PC-9 (cell line): ENCODE data around the gene NT5C2. TPM values are rescaled to one million over a fixed set of nuclear protein-coding genes. Genes with fewer than 3 reads are reported as not detected.

Experiments used
- BruUV-seq: library from RNA; stranded (reverse); fragments of 400-500 nt; replicated peaks from 2 replicates; lab custom pipeline; 2021; lab: Mats Ljungman, UMichigan
- CTCF ChIA-PET: fragments of 300-600 bp; sonication (Branson Sonifier 250); formaldehyde crosslinking; loops from one replicate; lab custom pipeline; 2022; ENCODE audit warnings: antibody characterized with exemption; lab: Charles Lee
- POLR2A ChIA-PET: fragments of 300-600 bp; sonication (Branson Sonifier 250); formaldehyde crosslinking; loops from one replicate; lab custom pipeline; 2022; ENCODE audit warnings: antibody characterized with exemption; ENCODE audit not compliant: unreplicated experiment; lab: Charles Lee
- DNase-seq, 2 experiments: peaks; one replicate each; pipeline versions ENCODE4 v3.0.0 to v3.0.0-alpha.2; 2015 to 2022; ENCODE audit warnings: mixed read lengths in 1 of 2
- H2AFZ ChIP-seq: fragments of 200-600 bp; sonication (generic); 2 replicates; pipeline ENCODE4 v1.8.1; 2017; ENCODE audit warnings: antibody characterized with exemption
- H3F3A ChIP-seq: fragments of 200-600 bp; sonication (generic); 2 replicates; pipeline ENCODE4 v1.8.1; 2017; ENCODE audit warnings: antibody characterized with exemption, mild to moderate bottlenecking, low read depth; ENCODE audit not compliant: insufficient read depth
- H3K27ac ChIP-seq: fragments of 200-600 bp; sonication (generic); 2 replicates; pipeline ENCODE4 v1.6.1; 2016; ENCODE audit warnings: mixed run types
- H3K27me3 ChIP-seq: fragments of 200-600 bp; sonication (generic); 2 replicates; pipeline ENCODE4 v1.6.1; 2016; ENCODE audit warnings: low read depth, mixed run types; ENCODE audit not compliant: insufficient read depth
- H3K36me3 ChIP-seq: fragments of 200-600 bp; sonication (generic); 2 replicates; pipeline ENCODE4 v1.6.1; 2016; ENCODE audit warnings: low read depth, mixed run types
- H3K4me1 ChIP-seq: fragments of 200-600 bp; sonication (generic); replicated peaks from 2 replicates; pipeline ENCODE4 v1.6.1; 2016; ENCODE audit warnings: mixed run types; ENCODE audit not compliant: insufficient read depth
- H3K4me2 ChIP-seq: fragments of 200-600 bp; sonication (generic); 2 replicates; pipeline ENCODE4 v1.6.1; 2017; ENCODE audit warnings: mixed run types
- H3K4me3 ChIP-seq: fragments of 200-600 bp; sonication (generic); 2 replicates; pipeline ENCODE4 v1.6.1; 2016; ENCODE audit warnings: mixed run types
- H3K79me2 ChIP-seq: fragments of 200-600 bp; sonication (generic); 2 replicates; pipeline ENCODE4 v1.6.1; 2017; ENCODE audit warnings: low read depth, mixed run types
- H3K9me2 ChIP-seq: fragments of 200-600 bp; sonication (generic); 2 replicates; pipeline ENCODE4 v1.8.1; 2017; ENCODE audit warnings: mild to moderate bottlenecking; ENCODE audit not compliant: insufficient read depth
- H3K9me3 ChIP-seq: fragments of 200-600 bp; sonication (generic); 2 replicates; pipeline ENCODE4 v1.8.1; 2016; ENCODE audit warnings: low read depth; ENCODE audit not compliant: insufficient read depth
- H4K20me1 ChIP-seq: fragments of 200-600 bp; sonication (generic); 2 replicates; pipeline ENCODE4 v1.8.1; 2017; ENCODE audit not compliant: insufficient read depth
- CTCF ChIP-seq: fragments of 200-600 bp; sonication (generic); conservative IDR thresholded peaks from 2 replicates; pipeline ENCODE4 v1.6.1; 2017; ENCODE audit warnings: mixed run types, antibody characterized with exemption, mild to moderate bottlenecking, moderate library complexity
- EZH2 ChIP-seq: fragments of 200-600 bp; sonication (generic); IDR thresholded peaks from 2 replicates; pipeline ENCODE4 v1.8.0; 2017; ENCODE audit warnings: antibody characterized with exemption, low read depth
- intact Hi-C: fragments of 100-400 bp; cut with micrococcal nuclease; formaldehyde crosslinking; loops from one replicate; pipeline ENCODE4 v1.10.0; 2022; ENCODE audit not compliant: unreplicated experiment
- total RNA-seq: library from RNA; stranded (reverse); gene quantifications from 2 replicates; pipeline ENCODE4 v1.2.3, GENCODE V29; 2021

NT5C2 gene
- total RNA-seq, 1 experiment from 2014 or later = 67.9 TPM

DNA sequence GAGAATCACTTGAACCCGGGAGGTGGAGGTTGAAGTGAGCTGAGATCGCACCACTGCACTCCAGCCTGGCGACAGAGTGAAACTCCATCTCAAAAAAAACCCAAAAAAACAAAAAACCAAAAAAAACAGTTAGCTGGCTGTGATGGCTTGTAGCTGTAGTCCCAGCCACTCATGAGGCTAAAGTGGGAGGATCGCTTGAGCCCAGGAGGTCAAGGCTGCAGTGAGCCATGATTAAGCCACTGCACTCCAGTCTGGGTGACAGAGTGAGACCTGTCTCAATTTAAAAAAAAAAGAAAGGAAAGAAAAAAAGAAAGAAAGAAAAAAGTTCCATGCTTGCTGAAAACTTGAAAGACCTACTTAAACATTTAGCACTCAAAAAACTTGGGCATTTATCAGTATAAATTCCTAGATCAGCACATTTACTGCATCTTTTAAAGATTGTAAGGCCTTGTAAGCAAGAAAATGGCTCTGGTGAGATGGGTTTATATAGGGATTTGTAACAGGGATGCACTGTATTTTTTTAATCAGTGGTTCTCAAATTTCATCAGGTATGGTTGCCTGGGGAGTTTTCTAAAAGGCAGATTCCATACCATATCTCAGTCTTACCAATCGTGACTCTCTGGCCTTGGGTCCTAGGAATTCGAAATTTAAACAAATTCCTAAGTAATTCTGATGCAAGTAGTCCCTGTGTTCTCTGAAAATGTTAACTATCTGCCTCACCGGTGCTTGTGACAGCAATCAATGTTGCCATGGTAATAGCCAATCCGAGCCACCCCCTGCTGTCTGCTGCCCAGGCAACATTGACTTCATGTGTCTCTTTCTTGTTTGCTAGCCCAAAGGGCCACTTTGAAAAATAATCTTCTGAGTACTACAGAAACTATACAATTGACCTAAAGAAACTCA is 11.5 kb upstream of the NT5C2 start:
- Histone ChIP-seq H3K4me1 (no peaks in the 10 kb centered on the region), H3F3A (no peaks in the 10 kb centered on the region), H3K9me2 (no peaks in the 10 kb centered on the region), H3K27me3 (no peaks in the 10 kb centered on the region), H3K4me2 (no peak overlapping the region), H3K4me3 (no peak overlapping the region), H3K27ac (no peak overlapping the region), H3K9me3 (no peaks in the 10 kb centered on the region), H3K36me3 (no peaks in the 10 kb centered on the region), H2AFZ (no peak overlapping the region), H4K20me1 (no peaks in the 10 kb centered on the region), H3K79me2 (no peaks in the 10 kb centered on the region)
- POLR2A ChIA-PET = no interaction called here
- CTCF ChIA-PET = no interaction called here
- TF ChIP-seq EZH2 (no peak), CTCF (no peak)
- no TSS peak for BruUV-seq
- peak in 1 of 2 experiments; percentile 35 for DNase-seq
- intact Hi-C loops = no loop called here

- CTCF ChIA-PET = no interaction called here
- no peak for DNase-seq
- H3K36me3 ChIP-seq = no peaks in the 10 kb centered on the region
- H3K4me1 ChIP-seq = no peaks in the 10 kb centered on the region
- intact Hi-C loops = no loop called here
- H3K27me3 ChIP-seq = no peaks in the 10 kb centered on the region
- BruUV-seq = no TSS peak
- no peaks in the 10 kb centered on the region for H4K20me1 ChIP-seq
- no peaks in the 10 kb centered on the region for H3K9me2 ChIP-seq
- TF ChIP-seq EZH2 (no peak), CTCF (no peak)
- H2AFZ ChIP-seq = no peak overlapping the region
- no peak overlapping the region for H3K27ac ChIP-seq
- H3K9me3 ChIP-seq = no peaks in the 10 kb centered on the region
- no peaks in the 10 kb centered on the region for H3F3A ChIP-seq
- POLR2A ChIA-PET = no interaction called here
- no peak overlapping the region for H3K4me2 ChIP-seq
- H3K79me2 ChIP-seq = no peaks in the 10 kb centered on the region
- H3K4me3 ChIP-seq = no peak overlapping the region
These were observed 10.4 kb upstream of the NT5C2 start for GRCh38 chr10:103203466-103203865.

GRCh38 chr10:103202319-103202718 is 9.2 kb upstream of the NT5C2 start:
- ChIA-PET POLR2A (interaction anchor here (0.6 kb wide), 1 partner anchor 9 kb away, joined by 3 read pairs; the partner anchor contains the start of gene NT5C2), CTCF (no interaction called here)
- no TSS peak for BruUV-seq
- Histone ChIP-seq H3K4me2 (no peak overlapping the region), H3K4me1 (peaks cover 3% of the 10 kb centered on the region), H3K27me3 (no peaks in the 10 kb centered on the region), H3F3A (peaks cover 3% of the 10 kb centered on the region; the same call in 1 of the 2 replicates), H3K9me3 (no peaks in the 10 kb centered on the region), H2AFZ (no peak overlapping the region), H4K20me1 (no peaks in the 10 kb centered on the region), H3K4me3 (no peak overlapping the region), H3K27ac (no peak overlapping the region), H3K36me3 (no peaks in the 10 kb centered on the region), H3K9me2 (no peaks in the 10 kb centered on the region), H3K79me2 (no peaks in the 10 kb centered on the region)
- intact Hi-C loops = no loop called here
- DNase-seq = no peak
- TF ChIP-seq EZH2 (no peak), CTCF (no peak)
